ENCODE data around the gene FGF10.

GRCh38 chr5:44294516-44294915 is 94.7 kb downstream of the FGF10 start:
- no peak for TF ChIP-seq CTCF (conservative IDR thresholded peaks at IDR 0.05; ENCODE audit: low read length)
- no peak for TF ChIP-seq EZH2phosphoT487 (IDR thresholded peaks at IDR 0.05; ENCODE audit: borderline replicate concordance, low read depth, low read length)
